ENCODE data around the gene ADCY7. TPM values are rescaled to one million over a fixed set of nuclear protein-coding genes. Genes with fewer than 3 reads are reported as not detected.
A peak's percentile ranks its signal among the peaks of the same experiment; 100 is the strongest.

The ADCY7 gene
- total RNA-seq, 1 donor from 2014 or later = 18.6 TPM

DNA sequence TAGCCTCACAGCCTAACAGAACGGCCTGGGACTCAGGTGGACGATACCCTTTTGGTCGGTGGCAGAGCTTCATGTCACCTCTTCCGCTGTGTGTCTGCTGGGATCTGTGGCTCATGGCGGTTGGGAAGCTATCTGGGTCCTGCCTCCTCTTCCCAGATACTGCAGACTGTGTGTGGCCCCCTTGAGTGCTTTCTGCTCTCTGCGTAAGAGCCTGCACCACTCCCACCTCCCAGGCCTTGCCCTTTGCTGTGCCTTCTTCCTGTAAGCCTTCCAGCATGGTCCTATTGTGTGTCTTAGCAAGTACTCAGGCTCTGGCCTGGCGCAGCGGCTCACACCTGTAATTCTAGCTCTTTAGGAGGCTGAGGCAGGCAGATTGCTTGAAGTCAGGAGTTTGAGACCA lies 17.5 kb upstream of the ADCY7 start:
- no peak for DNase-seq (ENCODE audit: low spot score)

DNA sequence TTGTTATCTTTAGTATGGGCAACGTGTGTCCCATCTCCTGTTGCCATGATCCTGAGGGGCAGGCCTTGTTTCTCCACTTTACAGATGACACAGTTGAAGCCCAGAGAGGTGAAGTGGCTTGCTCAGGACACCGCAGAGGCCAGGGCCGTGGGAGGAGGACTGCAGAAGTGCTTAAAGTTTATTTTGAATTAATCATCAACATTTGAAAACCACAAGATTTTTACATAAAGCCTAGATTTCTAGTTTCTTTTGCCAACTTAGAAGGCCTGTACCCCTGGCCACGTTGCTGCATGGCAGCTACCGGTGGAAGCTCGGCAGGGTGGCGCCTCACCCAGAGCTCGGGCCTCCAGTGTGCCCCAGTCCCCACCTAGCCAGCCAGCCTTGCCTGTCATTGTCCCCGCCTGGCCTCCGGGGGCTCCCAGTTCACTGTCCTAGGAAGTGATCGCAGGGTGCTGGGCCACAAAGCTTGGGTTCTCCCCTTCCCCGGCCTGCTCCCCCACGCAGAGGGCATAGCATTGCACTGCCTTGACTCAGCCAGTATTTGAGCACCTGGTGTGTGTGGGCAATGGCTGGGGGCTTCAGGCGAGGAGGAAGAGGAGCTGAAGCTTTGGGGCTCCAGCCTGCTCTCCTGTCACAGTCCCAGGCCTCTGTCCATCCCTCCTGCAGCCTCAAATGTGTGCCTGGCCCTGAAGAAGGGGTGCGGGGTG lies 14.8 kb upstream of the ADCY7 start:
- no peak for DNase-seq (ENCODE audit: low spot score)

DNA sequence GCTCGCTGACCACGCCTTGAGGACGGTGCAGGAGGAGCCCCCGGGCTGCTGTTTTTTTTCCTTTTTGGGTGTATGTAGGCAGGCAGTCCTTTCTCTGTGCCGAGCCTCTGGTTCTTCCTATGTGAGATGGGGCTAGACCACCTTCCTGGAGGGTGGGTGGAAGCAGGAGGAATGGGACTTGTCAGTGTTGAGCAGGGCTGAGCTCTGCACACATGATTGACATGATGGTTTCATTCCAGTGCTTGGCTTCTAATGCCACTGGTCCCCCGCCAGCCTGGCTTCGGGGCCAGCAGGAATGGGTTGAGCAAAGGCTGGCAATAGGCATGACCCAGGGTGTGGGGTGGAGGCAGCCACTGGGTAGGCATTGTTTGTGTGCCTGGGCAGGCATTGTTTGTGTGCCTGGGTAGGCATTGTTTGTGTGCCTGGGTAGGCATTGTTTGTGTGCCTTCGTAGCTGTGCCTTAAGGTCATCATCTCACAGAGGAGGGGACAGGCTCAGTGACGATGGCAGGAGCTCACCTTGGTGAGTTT lies 14.2 kb upstream of the ADCY7 start:
- no peak for DNase-seq (ENCODE audit: low spot score)

DNA sequence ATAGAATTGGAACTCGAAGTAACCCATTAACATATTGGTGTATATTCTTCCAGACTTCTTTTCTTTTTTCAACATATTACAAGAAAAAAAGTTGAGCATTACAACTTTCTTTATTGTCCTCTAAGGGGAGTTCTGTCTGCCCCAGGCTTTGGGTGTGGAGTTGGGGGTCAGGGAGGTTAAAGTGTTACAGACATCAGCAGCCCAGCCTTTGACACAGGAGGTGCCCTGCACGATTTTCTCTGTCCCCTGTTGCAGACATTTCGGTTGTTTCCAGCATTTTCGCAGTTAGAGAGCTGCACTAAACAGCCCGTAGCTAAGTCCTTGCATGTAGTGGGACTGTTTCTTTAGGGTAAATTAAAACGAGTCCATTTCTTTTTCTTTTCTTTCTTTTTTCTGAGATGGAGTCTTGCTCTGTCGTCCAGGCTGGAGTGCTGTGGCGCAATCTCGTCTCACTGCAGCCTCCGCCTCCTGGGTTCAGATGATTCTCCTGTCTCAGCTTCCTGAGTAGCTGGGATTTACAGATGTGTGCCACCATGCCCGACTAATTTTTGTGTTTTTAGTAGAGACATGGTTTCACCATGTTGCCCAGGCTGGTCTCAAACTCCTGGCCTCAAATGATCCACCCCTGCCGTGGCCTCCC lies 13.4 kb upstream of the ADCY7 start:
- DNase-seq (ENCODE audit: low spot score) = peak; percentile 36

DNA sequence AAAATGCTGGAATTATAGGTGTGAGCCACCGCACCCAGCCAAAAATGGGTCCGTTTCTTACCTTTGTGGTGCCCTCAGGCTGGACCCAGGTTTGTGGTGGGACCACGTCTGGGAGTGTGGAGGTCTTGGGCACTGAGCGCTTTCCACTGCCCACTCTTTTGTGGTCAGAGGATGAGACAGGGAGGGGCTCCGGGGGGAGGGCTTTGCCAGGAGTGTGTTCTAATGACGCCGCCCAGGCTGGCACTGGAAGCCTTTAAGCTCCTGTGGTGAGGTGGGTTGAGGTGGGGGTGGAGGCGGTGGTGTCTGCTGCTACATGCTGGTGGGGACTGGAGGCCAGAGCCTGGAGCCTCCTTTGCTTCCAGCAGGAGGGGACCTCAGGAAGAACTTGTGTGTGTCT lies 12.8 kb upstream of the ADCY7 start:
- no peak for DNase-seq (ENCODE audit: low spot score)

DNA sequence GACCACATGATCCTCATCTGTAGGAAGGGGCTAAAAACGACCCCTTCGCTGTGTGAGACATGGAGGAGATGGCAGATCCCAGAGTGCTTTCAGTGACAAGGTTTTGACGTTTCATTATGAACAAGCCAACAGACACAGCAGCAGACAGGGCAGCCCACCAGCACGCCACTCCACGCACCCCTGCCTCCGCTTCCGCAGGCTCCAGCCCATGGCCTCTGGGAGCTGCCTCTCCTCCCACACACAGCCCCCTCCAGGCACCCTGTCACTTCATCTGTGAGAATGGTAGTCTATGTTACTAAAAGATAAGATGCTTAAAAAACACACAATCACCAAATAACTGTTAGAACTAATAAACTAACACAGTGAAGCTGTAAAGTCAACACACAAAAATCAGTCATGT lies 12.3 kb upstream of the ADCY7 start:
- DNase-seq (ENCODE audit: low spot score) = no peak

DNA sequence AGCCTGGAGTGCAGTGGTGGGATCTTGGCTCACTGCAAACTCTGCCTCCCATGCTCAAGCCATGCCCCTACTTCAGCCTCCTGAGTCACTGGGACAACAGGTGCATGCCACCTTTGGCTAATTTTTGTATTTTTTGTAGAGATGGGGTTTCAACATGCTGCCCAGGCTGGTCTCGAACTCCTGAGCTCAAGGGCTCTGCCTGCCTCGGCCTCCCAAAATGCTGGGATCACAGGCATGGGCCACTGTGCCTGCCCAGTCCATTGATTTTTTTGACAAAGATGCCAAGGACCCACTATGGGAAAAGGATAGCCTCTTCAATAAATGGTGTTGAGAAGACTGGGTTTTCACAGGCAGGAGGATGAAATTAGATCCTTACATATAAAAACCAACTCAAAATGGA lies 10.8 kb upstream of the ADCY7 start:
- no peak for DNase-seq (ENCODE audit: low spot score)

DNA sequence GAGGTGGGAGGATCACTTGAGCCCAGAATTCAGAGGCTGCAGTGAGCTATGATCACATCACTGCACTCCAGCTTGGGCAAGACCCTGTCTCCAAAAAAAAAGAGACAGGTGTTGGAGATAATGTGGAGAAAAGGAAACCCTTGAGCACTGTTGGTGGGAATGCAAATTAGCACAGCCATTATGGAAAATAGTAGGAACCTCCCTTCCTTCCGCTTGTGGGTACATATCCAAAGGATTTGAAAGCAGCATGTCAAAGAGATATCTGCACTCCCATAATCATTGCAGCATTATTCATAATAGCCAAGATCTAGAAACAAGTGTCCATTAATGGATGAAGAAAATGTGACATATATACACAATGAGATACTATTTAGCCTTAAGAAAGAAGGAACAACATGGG lies 9.7 kb upstream of the ADCY7 start:
- DNase-seq (ENCODE audit: low spot score) = no peak

DNA sequence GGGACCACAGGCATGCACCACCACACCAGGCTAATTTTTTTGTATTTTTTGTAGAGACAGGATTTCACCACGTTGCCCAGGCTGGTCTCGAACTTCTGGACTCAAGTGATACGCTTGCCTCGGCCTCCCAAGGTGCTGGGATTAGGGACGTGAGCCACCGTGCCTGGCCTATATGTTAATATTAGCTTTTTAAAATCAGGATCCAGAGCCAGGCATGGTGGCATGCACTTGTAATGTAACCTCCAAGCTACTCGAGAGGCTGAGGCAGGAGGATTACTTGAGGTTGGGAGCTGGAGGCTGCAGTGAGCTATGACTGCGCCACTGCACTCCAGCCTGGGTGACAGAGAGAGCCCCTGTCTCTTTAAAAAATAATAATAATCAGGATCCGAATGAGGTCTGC lies 8.5 kb upstream of the ADCY7 start:
- no peak for DNase-seq (ENCODE audit: low spot score)

DNA sequence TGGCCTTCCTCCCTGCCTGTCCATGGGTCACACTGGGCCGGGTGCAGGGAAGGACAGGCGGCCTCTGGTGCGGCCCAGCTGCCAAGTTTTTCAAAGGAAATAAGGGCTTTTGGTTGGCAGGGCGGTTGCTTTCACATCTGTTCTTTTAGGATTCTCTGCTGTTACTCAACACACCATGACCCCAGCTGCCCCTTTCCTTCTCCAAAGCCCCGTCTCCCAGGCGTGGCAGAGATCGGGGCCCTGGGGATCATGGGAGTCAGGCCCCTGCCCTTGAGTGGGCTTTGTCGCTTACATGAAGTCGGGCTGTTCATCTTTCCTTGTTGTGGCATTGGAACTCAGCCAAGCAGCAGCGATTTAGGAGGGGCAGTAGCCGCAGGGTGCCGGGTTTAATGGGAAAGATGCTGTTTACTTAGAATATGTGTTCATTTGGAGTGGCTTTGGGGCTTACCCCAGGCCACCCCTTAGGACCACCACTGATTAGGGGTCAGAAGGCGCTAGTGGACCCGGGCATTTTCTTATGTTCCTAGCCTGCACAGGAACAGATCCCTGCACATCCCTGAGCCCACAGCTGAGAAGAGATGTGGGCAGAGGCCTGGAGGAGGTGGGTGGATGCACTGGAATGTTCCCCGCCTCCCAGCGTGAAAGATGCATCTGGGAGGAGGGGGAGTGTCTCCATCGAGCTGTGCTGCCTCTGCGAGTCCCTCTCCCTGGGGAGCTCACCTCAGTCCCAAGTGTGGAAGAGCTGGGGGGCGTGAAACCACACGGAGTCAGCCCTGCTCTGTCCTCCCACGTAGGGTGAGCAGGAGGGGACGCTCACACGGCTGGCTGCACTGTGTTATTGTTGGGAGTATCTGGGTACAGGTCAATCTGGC lies 6.8 kb upstream of the ADCY7 start:
- peak; percentile 52 for DNase-seq (ENCODE audit: low spot score)

DNA sequence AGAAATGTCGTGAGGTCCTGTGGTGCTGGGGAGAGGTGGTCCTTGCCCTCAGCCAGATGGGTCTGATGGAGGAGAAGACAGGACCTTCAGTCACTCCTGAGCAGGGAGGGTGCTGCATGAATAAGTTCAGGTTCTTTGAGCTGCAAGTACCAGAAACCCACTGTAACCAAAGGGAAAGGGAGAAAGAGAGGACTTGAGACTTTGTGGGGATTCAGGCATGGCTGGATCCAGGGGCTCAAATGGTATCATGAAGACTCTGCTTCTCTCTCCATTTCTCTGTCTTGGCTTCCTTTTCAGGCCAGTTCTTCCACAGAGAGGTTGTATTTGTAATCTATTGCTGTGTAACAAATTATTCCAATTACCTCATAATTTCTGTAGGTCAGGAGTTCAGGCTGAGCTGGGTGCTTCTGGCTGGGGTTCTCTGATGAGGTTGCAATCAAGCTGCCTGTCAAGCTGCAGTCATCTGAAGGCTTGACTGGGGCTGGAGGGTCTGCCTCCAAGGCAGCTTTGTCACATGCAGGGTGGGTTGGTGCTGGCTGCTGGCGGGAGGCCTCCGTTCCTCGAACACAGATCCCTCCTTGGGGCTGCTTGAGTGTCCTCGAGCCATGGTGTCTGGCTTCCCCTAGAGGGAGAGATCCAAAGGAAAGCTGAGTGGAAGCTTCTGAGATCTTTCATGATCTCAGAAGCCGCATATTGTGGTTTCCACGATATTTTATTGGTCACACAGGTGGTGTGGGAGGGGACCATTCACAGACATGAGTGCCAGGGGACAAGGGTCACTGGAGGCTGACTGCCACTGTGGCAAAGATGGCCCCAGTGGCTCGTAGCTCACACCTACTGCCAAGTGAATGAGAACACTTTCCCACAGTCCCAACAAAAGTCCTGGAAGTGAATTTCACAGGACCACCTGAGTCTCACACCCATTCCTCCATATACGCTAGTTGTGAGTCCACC lies 5.9 kb upstream of the ADCY7 start:
- no peak for DNase-seq (ENCODE audit: low spot score)

DNA sequence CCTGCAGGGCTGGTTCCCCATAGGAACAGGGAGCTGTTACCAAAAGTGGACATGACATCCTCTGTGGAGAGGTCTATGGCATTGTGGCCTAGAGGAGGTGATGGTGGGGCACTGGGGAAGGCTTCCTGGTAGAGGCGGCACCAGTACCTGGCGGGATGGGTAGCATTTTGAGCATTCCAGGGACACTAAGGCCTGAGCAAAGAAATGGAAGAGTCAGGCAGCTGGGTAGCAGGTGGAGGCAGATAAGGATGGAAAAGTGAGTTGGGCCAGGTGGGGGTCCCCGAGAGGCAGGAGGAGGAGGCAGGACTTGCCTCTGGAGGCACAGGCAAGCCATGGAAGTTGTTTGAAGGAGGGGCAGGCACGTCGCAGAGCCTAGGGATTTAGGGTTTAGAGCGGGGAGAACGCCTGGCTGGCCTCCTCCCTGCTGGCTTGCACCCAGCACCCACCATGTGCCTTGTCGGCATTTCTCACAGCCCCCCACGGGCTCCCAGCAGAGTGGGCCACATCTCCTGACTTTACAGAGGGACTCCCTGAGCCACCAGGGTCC lies 5.1 kb upstream of the ADCY7 start:
- no peak for DNase-seq (ENCODE audit: low spot score)

DNA sequence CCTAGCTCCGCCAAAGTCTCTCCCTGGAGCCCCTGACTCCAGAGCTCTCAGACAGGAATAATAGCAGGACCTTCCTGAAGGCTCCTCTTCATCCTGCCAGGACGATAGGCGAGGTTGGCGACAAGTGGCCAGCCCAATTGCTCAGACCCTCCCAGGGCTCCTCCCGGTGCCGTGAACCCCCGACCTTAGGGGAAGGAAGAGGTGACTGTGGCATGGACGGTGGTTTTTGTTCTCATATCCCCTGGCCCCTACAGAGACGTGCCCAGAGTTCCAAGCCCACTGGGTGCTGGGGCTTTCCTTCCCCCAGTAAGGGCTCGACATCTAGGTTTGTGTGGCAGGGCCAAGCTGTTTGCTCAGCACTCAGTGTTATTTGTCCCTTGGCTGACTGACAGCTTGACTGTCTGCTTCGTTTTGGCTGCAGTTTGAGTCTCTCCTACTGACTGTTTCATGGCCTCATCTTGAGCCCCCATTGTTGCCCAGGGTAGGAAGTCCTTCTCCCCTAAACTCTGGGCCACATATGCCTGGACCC lies 4.6 kb upstream of the ADCY7 start:
- DNase-seq (ENCODE audit: low spot score) = no peak

DNA sequence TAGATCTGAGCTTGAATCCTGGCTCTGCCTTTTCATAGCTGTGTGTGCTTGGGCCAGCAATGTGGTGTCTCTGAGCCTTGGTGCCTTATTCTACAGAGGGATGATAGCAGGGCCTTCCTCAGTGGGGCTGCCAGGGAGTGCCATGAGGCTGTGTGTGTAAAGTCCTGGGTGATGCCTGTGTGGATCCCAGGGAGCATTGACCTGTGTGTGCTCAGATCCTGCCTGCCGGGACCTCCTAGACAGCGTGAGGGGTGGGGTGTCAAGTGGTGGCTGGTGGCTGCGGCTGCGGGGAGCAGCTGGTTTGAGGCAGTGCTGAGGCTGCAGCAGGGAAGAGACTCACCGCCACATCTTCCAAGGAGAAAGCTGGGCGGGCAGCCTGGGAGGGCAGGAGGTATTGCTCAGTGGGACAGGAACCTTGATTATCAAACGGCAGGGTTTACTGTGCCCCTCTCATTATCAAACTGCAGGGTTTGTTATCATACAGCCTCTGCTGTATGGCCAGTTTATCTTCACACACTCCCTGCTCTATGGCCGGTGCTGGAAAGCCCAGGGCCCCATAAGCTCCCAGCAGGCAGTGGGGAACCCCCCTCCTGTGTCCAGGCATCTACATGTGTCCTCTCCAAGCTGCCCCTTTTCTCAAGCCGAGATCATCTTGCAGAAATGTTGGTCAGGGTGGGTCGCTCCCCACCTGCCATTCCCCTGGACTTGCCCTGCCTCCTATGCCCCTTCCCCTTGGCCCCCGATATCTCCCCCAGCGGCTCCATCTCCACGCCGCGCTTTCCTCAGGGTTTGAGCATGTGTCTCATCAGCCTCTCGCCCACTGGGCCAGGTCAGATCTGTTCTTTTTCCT lies 3.1 kb upstream of the ADCY7 start:
- no peak for DNase-seq (ENCODE audit: low spot score)

DNA sequence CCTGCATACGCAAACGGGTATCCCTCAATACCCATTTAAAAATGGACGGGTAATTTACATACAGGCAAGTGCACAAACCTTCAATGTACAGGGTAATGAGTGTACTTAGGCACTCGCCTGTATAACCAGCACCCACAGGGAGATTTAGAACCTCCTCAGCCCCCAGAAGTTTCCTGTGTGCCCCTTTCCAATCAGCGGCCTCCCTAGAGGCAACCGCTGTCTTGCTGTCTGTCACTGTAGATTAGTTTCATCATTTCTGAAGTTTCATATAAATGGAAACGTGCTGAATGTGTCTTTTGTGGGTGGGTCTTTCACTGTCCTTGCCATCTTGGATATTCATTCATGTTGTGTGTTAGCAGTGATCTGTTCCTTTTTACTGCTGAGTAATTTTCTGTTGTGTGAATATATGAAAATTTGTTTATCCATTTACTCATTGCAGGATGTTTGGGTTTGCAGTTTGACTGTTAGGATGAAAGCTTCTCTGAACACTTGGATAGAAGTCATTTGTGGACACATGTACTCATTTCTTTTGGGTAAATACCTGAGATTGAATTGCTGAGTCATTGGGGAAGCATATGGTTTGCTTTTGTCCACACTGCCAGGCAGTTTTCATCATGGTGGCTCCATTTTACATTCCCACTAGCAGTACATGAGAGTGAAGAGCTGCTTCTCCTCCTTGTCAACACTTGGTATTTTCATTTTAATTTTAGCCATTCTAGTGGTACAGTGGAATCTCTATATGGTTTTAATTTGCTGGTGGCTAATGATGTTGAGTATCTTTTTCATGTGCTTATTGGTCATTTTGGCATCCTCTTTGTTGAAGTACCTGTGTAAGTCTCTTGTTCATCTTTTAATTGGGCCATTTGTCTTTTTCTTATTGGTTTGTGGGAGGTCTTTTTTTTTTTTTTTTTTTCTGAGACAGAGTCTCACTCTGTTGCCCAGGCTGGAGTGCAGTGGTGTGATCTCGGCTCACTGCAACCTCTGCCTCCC lies 2.1 kb upstream of the ADCY7 start:
- no peak for DNase-seq (ENCODE audit: low spot score)

DNA sequence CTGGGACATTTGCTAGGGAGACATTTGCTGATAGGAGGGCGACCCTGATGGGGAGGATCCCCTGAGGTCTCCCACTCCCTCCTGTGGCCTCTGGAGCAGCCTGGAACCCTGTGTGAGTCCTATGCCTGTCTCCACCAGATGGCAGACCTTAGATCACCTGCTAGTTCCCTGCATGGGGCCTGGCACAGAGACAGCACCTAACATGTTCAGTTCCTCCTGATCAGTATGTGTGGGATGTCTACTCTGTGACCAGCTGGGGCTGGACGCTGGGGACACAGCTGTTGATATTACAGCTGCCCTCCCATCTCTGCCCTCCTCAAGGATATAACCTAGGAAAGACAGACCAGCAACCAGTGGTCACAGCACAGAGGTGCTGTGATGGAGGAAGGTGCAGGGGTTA lies 1.1 kb upstream of the ADCY7 start:
- DNase-seq (ENCODE audit: low spot score) = no peak

DNA sequence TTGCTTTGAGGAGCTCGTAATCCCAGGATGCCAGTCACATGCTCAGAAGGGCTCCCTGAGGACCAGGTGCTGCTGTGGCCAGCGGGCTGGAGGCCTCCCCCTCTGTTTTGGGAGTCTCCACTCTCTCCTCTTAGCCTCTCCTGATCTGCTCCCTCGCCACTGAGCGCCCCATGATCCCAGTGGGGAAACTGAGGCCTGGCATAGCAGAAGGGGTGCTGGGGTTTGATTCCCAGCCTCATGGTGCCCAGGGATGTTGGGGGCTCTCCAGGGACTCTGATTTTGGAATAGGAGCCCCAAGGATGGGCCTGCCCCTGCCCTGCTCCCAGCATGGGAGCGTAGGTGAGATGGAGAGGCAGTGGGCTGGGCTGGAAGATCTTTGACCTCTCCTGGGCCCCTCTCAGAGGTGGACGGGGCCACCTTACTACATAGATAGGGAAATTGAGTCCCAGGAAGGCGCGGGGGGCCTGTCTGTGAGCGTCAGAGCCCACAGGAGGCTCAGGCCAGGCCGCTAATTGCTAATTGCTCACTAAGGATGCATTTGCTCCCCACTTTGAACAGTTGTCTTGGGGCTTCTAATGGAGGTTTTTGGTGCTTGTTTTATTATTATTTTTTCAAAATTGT lies 525 bp upstream of the ADCY7 start:
- no peak for DNase-seq (ENCODE audit: low spot score)

DNA sequence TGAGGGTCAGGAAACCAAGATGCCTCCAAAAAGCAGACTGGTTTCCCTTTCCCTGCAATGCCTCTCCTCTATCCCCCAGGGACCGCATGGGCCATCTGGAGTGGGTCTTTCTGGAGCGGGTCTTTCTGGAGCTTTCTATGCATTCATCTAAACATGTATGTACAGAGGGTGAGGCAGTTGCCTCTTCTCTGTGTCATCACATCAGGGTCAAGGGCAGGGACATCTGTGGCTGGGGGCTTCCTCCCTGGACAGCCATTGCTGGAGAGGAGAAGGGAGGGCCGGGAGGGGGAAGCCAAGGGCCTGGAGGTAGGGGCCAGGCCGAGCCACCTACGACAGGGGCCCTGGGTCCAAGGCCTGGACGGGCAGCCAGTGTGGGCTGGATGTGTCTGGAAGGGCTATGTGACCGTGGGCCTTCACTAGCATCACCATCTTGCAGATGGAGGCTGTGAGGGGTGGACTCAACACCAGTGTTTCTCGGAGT lies 840 bp downstream of the ADCY7 start:
- DNase-seq (ENCODE audit: low spot score) = no peak
